ENCODE data around the gene ST3GAL3.
A peak's percentile ranks its signal among the peaks of the same experiment; 100 is the strongest.

Gene ST3GAL3

GRCh38 chr1:43704838-43705237 lies 2.5 kb upstream of the ST3GAL3 start:
- TF ChIP-seq TAF1 (IDR thresholded peaks at IDR 0.05; ENCODE audit: borderline replicate concordance, insufficient read depth, low read length) (no peak), POLR2AphosphoS5 (IDR thresholded peaks at IDR 0.05; ENCODE audit: low read depth, low read length) (no peak), FOXP2 (optimal IDR thresholded peaks at IDR 0.05; ENCODE audit: borderline replicate concordance, extremely low read depth, extremely low read length, insufficient read depth) (no peak), SIN3A (IDR thresholded peaks at IDR 0.05; ENCODE audit: borderline replicate concordance, insufficient read depth, low read length) (no peak)

- TF ChIP-seq SIN3A (IDR thresholded peaks at IDR 0.05; ENCODE audit: borderline replicate concordance, insufficient read depth, low read length) = no peak
- TF ChIP-seq REST (IDR thresholded peaks at IDR 0.05; ENCODE audit: insufficient read depth in 1 of 2, low read depth in 2 of 2, low read length in 2 of 2) = no peak
- TF ChIP-seq POLR2AphosphoS5 (IDR thresholded peaks at IDR 0.05; ENCODE audit: low read depth, low read length) = no peak
- no peak for TF ChIP-seq FOXP2 (optimal IDR thresholded peaks at IDR 0.05; ENCODE audit: borderline replicate concordance, extremely low read depth, extremely low read length, insufficient read depth)
- no peak for TF ChIP-seq TAF1 (IDR thresholded peaks at IDR 0.05; ENCODE audit: borderline replicate concordance, insufficient read depth, low read length)
These were observed 2.0 kb upstream of the ST3GAL3 start for GRCh38 chr1:43705334-43705733.

GRCh38 chr1:43705982-43706597 lies 1.2 kb upstream of the ST3GAL3 start:
- no peak for TF ChIP-seq SIN3A (IDR thresholded peaks at IDR 0.05; ENCODE audit: borderline replicate concordance, insufficient read depth, low read length)
- TF ChIP-seq POLR2AphosphoS5 (IDR thresholded peaks at IDR 0.05; ENCODE audit: low read depth, low read length) = 0 out of 2 replicates have a peak, but pooled peaks have one; percentile 37

GRCh38 chr1:43706598-43707189 lies 642 bp upstream of the ST3GAL3 start:
- TF ChIP-seq POLR2AphosphoS5 (IDR thresholded peaks at IDR 0.05; ENCODE audit: low read depth, low read length) = no peak
- TF ChIP-seq REST (IDR thresholded peaks at IDR 0.05; ENCODE audit: insufficient read depth in 1 of 2, low read depth in 2 of 2, low read length in 2 of 2) = no peak
- TF ChIP-seq TAF1 (IDR thresholded peaks at IDR 0.05; ENCODE audit: borderline replicate concordance, insufficient read depth, low read length) = no peak
- no peak for TF ChIP-seq SIN3A (IDR thresholded peaks at IDR 0.05; ENCODE audit: borderline replicate concordance, insufficient read depth, low read length)

- no peak for TF ChIP-seq TAF1 (IDR thresholded peaks at IDR 0.05; ENCODE audit: borderline replicate concordance, insufficient read depth, low read length)
- TF ChIP-seq FOXP2 (optimal IDR thresholded peaks at IDR 0.05; ENCODE audit: borderline replicate concordance, extremely low read depth, extremely low read length, insufficient read depth) = no peak
- no peak for TF ChIP-seq SIN3A (IDR thresholded peaks at IDR 0.05; ENCODE audit: borderline replicate concordance, insufficient read depth, low read length)
- TF ChIP-seq POLR2AphosphoS5 (IDR thresholded peaks at IDR 0.05; ENCODE audit: low read depth, low read length) = no peak
- TF ChIP-seq REST (IDR thresholded peaks at IDR 0.05; ENCODE audit: insufficient read depth in 1 of 2, low read depth in 2 of 2, low read length in 2 of 2) = no peak
These were observed 670 bp downstream of the ST3GAL3 start for GRCh38 chr1:43708002-43708410.

GRCh38 chr1:43711049-43711448 lies 3.7 kb downstream of the ST3GAL3 start:
- no peak for TF ChIP-seq POLR2AphosphoS5 (IDR thresholded peaks at IDR 0.05; ENCODE audit: low read depth, low read length)
- no peak for TF ChIP-seq FOXP2 (optimal IDR thresholded peaks at IDR 0.05; ENCODE audit: borderline replicate concordance, extremely low read depth, extremely low read length, insufficient read depth)
- TF ChIP-seq SIN3A (IDR thresholded peaks at IDR 0.05; ENCODE audit: borderline replicate concordance, insufficient read depth, low read length) = no peak
- TF ChIP-seq TAF1 (IDR thresholded peaks at IDR 0.05; ENCODE audit: borderline replicate concordance, insufficient read depth, low read length) = no peak
- TF ChIP-seq REST (IDR thresholded peaks at IDR 0.05; ENCODE audit: insufficient read depth in 1 of 2, low read depth in 2 of 2, low read length in 2 of 2) = no peak

Data from PFSK-1 (cell line).